ENCODE measurements around the gene S100Z. TPM values are rescaled to one million over a fixed set of nuclear protein-coding genes. Genes with fewer than 3 reads are reported as not detected.
A peak's percentile ranks its signal among the peaks of the same experiment; 100 is the strongest.
"Not testable (repeated sequence)": the region's sequence is repeated elsewhere in the genome, so short reads cannot be mapped to it uniquely, and the experiment has no call there.

The S100Z gene
- polyA plus RNA-seq, 2 of the 4 experiments (the other 2 are of a cell fraction) = not detected

GRCh38 chr5:76896196-76896595 lies 46.4 kb downstream of the S100Z start:
- 59% methylated on average over 2 of the region's 2 CpGs for WGBS (ENCODE audit: missing lambda C conversion rate)

GRCh38 chr5:76901522-76901921 lies 51.7 kb downstream of the S100Z start:
- ChIA-PET POLR2A (no interaction called here), CTCF (no interaction called here)
- peak in 1 of 2 experiments; percentile 4 for DNase-seq (ENCODE audit: low read depth in 1 of 2, low spot score in 1 of 2)
- no peak for FAIRE-seq
- no peak for ATAC-seq
- no peak overlapping the region for H3K27ac ChIP-seq
- TF ChIP-seq, protein P1, sequence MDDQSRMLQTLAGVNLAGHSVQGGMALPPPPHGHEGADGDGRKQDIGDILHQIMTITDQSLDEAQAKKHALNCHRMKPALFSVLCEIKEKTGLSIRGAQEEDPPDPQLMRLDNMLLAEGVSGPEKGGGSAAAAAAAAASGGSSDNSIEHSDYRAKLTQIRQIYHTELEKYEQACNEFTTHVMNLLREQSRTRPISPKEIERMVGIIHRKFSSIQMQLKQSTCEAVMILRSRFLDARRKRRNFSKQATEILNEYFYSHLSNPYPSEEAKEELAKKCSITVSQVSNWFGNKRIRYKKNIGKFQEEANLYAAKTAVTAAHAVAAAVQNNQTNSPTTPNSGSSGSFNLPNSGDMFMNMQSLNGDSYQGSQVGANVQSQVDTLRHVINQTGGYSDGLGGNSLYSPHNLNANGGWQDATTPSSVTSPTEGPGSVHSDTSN (IDR thresholded peaks at IDR 0.05) = no peak
- H3K4me3 ChIP-seq = no peak overlapping the region
- H3K4me2 ChIP-seq = no peak overlapping the region
- 3% methylated on average over 3 of the region's 3 CpGs for WGBS (ENCODE audit: missing lambda C conversion rate)
- no peaks in the 10 kb centered on the region for H3K4me1 ChIP-seq
- peaks cover 32% of the 10 kb centered on the region for H3K9me3 ChIP-seq

More at GRCh38 chr5:76896196-76896595, 46.4 kb downstream of the S100Z start:
- ChIA-PET CTCF (interaction anchor here (1.0 kb wide), 1 partner anchor 11 kb away, joined by 3 read pairs; no protein-coding TSS in a partner anchor), POLR2A (no interaction called here)
- no peaks in the 10 kb centered on the region for H3K4me1 ChIP-seq
- peaks cover 37% of the 10 kb centered on the region for H3K9me3 ChIP-seq
- no peak for DNase-seq (ENCODE audit: low read depth in 1 of 2, low spot score in 1 of 2)
- no peak overlapping the region for H3K27ac ChIP-seq
- no peak for ATAC-seq
- no peak for FAIRE-seq
- no peak for TF ChIP-seq HOXB13 (CRISPR knock-in tag; IDR thresholded peaks at IDR 0.05; ENCODE audit: low read depth)
- TF ChIP-seq FOXS1 (CRISPR knock-in tag; IDR thresholded peaks at IDR 0.05) = no peak
- TF ChIP-seq ZNF302 (CRISPR knock-in tag; IDR thresholded peaks at IDR 0.05) = no peak
- no peak for TF ChIP-seq CBX8 (IDR thresholded peaks at IDR 0.05)
- TF ChIP-seq, protein P2, sequence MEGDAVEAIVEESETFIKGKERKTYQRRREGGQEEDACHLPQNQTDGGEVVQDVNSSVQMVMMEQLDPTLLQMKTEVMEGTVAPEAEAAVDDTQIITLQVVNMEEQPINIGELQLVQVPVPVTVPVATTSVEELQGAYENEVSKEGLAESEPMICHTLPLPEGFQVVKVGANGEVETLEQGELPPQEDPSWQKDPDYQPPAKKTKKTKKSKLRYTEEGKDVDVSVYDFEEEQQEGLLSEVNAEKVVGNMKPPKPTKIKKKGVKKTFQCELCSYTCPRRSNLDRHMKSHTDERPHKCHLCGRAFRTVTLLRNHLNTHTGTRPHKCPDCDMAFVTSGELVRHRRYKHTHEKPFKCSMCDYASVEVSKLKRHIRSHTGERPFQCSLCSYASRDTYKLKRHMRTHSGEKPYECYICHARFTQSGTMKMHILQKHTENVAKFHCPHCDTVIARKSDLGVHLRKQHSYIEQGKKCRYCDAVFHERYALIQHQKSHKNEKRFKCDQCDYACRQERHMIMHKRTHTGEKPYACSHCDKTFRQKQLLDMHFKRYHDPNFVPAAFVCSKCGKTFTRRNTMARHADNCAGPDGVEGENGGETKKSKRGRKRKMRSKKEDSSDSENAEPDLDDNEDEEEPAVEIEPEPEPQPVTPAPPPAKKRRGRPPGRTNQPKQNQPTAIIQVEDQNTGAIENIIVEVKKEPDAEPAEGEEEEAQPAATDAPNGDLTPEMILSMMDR (IDR thresholded peaks at IDR 0.05) = no peak
- TF ChIP-seq, protein P3, sequence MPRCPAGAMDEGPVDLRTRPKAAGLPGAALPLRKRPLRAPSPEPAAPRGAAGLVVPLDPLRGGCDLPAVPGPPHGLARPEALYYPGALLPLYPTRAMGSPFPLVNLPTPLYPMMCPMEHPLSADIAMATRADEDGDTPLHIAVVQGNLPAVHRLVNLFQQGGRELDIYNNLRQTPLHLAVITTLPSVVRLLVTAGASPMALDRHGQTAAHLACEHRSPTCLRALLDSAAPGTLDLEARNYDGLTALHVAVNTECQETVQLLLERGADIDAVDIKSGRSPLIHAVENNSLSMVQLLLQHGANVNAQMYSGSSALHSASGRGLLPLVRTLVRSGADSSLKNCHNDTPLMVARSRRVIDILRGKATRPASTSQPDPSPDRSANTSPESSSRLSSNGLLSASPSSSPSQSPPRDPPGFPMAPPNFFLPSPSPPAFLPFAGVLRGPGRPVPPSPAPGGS (IDR thresholded peaks at IDR 0.05) = no peak
- no peak for TF ChIP-seq CEBPB (IDR thresholded peaks at IDR 0.05)
- no peak overlapping the region for H3K4me2 ChIP-seq
- H3K4me3 ChIP-seq = no peak overlapping the region

DNA sequence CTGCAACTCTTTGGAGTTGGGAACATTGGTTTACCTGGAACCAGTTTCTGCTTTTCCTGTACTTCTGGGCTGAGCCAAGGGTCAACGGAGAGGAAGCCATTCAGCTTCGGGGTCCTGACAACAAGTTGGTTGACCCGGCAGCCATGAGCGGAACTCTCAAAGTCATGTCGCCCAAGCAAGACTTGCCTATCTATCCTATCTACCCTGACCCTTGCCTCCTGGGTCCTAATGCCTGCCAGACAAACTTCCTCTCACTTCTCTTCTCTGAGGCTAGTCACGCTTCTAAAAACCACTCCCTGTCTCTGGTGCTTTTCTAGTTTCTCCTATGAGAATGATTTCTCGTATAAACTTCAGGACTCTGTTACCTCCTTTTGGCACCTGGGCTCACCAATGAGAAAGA lies 58.4 kb downstream of the S100Z start:
- Histone ChIP-seq H3K4me2 (no peak overlapping the region), H3K9me3 (no peaks in the 10 kb centered on the region), H3K27ac (no peak overlapping the region), H3K4me3 (no peak overlapping the region), H3K4me1 (no peaks in the 10 kb centered on the region)
- FAIRE-seq = no peak
- ChIA-PET CTCF (no interaction called here), POLR2A (no interaction called here)
- ATAC-seq = no peak
- no peak for DNase-seq (ENCODE audit: low read depth in 1 of 2, low spot score in 1 of 2)
- 75% methylated on average over 7 of the region's 7 CpGs for WGBS (ENCODE audit: missing lambda C conversion rate)
- TF ChIP-seq FOXS1 (CRISPR knock-in tag; IDR thresholded peaks at IDR 0.05) (no peak), POLR2A (IDR thresholded peaks at IDR 0.05; ENCODE audit: low read length) (no peak), ELK1 (IDR thresholded peaks at IDR 0.05; ENCODE audit: low read depth, low read length) (no peak), CBX2 (IDR thresholded peaks at IDR 0.05; ENCODE audit: borderline replicate concordance, low read depth) (no peak)

GRCh38 chr5:76910344-76910933 lies 60.6 kb downstream of the S100Z start:
- WGBS (ENCODE audit: missing lambda C conversion rate) = 70% methylated on average over 9 of the region's 9 CpGs
- H3K4me1 ChIP-seq; H3K27ac ChIP-seq; H3K4me2 ChIP-seq; FAIRE-seq; H3K4me3 ChIP-seq; ATAC-seq; H3K9me3 ChIP-seq; DNase-seq (ENCODE audit: low read depth in 1 of 2, low spot score in 1 of 2); POLR2A ChIA-PET: not testable (repeated sequence)
- CTCF ChIA-PET = interaction anchor here (0.6 kb wide), 1 partner anchor 43 kb away, joined by 3 read pairs; no protein-coding TSS in a partner anchor

GRCh38 chr5:76914671-76915070 lies 64.9 kb downstream of the S100Z start:
- H3K4me1 ChIP-seq; FAIRE-seq; POLR2A ChIA-PET; H3K27ac ChIP-seq; H3K9me3 ChIP-seq; ATAC-seq; H3K4me3 ChIP-seq; H3K4me2 ChIP-seq; DNase-seq (ENCODE audit: low read depth in 1 of 2, low spot score in 1 of 2): not testable (repeated sequence)
- CTCF ChIA-PET = interaction anchor here (1.6 to 2.1 kb wide), 2 partner anchors 14 to 46 kb away, joined by 3 to 5 read pairs; no protein-coding TSS in a partner anchor
- WGBS (ENCODE audit: missing lambda C conversion rate) = 72% methylated on average over 14 of the region's 14 CpGs

Data from A549 (cell line).